GM12878 (cell line): ENCODE data around the gene MILR1. TPM values are rescaled to one million over a fixed set of nuclear protein-coding genes. Genes with fewer than 3 reads are reported as not detected.
A peak's percentile ranks its signal among the peaks of the same experiment; 100 is the strongest.

Experiments used
- EP300 ChIP-seq, 2 experiments: fragments of 150-350 bp in 1 of 2; IDR thresholded peaks; 2 replicates each; pipeline ENCODE4 v1.6.1; 2011 to 2012; ENCODE audit warnings: low read depth in 2 of 2, low read length in 2 of 2, borderline replicate concordance in 1 of 2, improper control_type of control experiment in 1 of 2, inconsistent platforms in 1 of 2; ENCODE audit not compliant: control insufficient read depth in 1 of 2
- ETV6 ChIP-seq, 2 experiments: fragments of 450-650 bp in 1 of 2; IDR thresholded peaks in 1 of 2; conservative IDR thresholded peaks in 1 of 2; 2 replicates each; pipeline ENCODE4 v1.6.1; 2014; ENCODE audit warnings: antibody characterized with exemption in 1 of 2, borderline replicate concordance in 1 of 2, low read depth in 1 of 2, mild to moderate bottlenecking in 1 of 2, moderate library complexity in 1 of 2
- NFYB ChIP-seq: IDR thresholded peaks from 2 replicates; pipeline ENCODE4 v1.6.1; 2011; ENCODE audit warnings: low read depth, mild to moderate bottlenecking, low read length, improper control_type of control experiment, moderate library complexity; ENCODE audit not compliant: insufficient read depth
- PAX5 ChIP-seq: IDR thresholded peaks from 2 replicates; pipeline ENCODE4 v1.6.1; 2011; ENCODE audit warnings: low read depth, low read length, borderline replicate concordance
- POLR2AphosphoS5 ChIP-seq: IDR thresholded peaks from 2 replicates; pipeline ENCODE4 v1.6.1; 2011; ENCODE audit warnings: mild to moderate bottlenecking, low read length, inconsistent platforms
- POU2F2 ChIP-seq: IDR thresholded peaks from 3 replicates; pipeline ENCODE4 v1.6.1; 2011; ENCODE audit warnings: low read depth, mild to moderate bottlenecking, low read length, borderline replicate concordance
- RCOR1 ChIP-seq: conservative IDR thresholded peaks from 2 replicates; pipeline ENCODE4 v1.6.1; 2012; ENCODE audit warnings: low read depth, low read length, improper control_type of control experiment
- SPI1 ChIP-seq: IDR thresholded peaks from 2 replicates; pipeline ENCODE4 v1.6.1; 2011; ENCODE audit warnings: low read depth, mild to moderate bottlenecking, low read length, moderate library complexity, borderline replicate concordance; ENCODE audit not compliant: insufficient read depth
- SREBF2 ChIP-seq: IDR thresholded peaks from 2 replicates; pipeline ENCODE4 v1.6.1; 2012; ENCODE audit warnings: mild to moderate bottlenecking, low read length
- SUZ12 ChIP-seq: fragments of 200-600 bp; sonication (generic); IDR thresholded peaks from one replicate; pipeline ENCODE4 v1.6.1; 2018; ENCODE audit warnings: antibody characterized with exemption, mild to moderate bottlenecking; ENCODE audit not compliant: unreplicated experiment
- TCF3 ChIP-seq: IDR thresholded peaks from 2 replicates; pipeline ENCODE4 v1.6.1; 2012; ENCODE audit warnings: low read depth, mild to moderate bottlenecking, low read length, borderline replicate concordance; ENCODE audit not compliant: insufficient read depth
- YY1 ChIP-seq: IDR thresholded peaks from 2 replicates; pipeline ENCODE4 v1.6.1; 2011; ENCODE audit warnings: low read depth, mild to moderate bottlenecking, low read length
- polyA plus RNA-seq, 11 experiments: library from polyadenylated mRNA; depleted of rRNA in 4 of 11; unstranded in 6 of 11; stranded (reverse) in 5 of 11; fragments of >200 nt; fragmentation: Nextera tagmentation in 4 of 11; fragmentation: Illumina TruSeq in 1 of 11; extraction: Ambion mirVana in 4 of 11; extraction: Trizol in 1 of 11; gene quantifications; 1 replicate in 1 of 11; 2 replicates in 10 of 11; pipeline versions ENCODE4 v1.2.1 to v1.2.3, GENCODE V29; 2011 to 2016; ENCODE audit warnings: inconsistent platforms in 2 of 11, missing spikeins in 2 of 11, low read depth in 1 of 11
- total RNA-seq, 4 experiments: library from RNA; depleted of rRNA in 3 of 4; stranded (reverse); fragments of >200 nt in 3 of 4; fragmentation: Illumina TruSeq in 1 of 4; extraction: Trizol in 1 of 4; gene quantifications; 2 replicates each; pipeline versions ENCODE4 v1.2.1 to v1.2.3, GENCODE V29; 2013 to 2021
- TF ChIP-seq, protein P1 (sequence below): IDR thresholded peaks from 2 replicates; pipeline ENCODE4 v1.6.1; 2012; ENCODE audit warnings: low read depth, low read length, improper control_type of control experiment
- TF ChIP-seq, protein P2 (sequence below): IDR thresholded peaks from 2 replicates; pipeline ENCODE4 v1.6.1; 2011; ENCODE audit warnings: low read depth, low read length, improper control_type of control experiment, borderline replicate concordance
- TF ChIP-seq, protein P3 (sequence below): fragments of 450-650 bp; IDR thresholded peaks from 2 replicates; pipeline ENCODE4 v1.6.1; 2017; ENCODE audit warnings: low read depth, mild to moderate bottlenecking, moderate library complexity
- TF ChIP-seq, protein P4 (sequence below): fragments of 450-650 bp; IDR thresholded peaks from 2 replicates; pipeline ENCODE4 v1.6.1; 2016; ENCODE audit warnings: mild to moderate bottlenecking, moderate library complexity, borderline replicate concordance
- TF ChIP-seq, protein P5 (sequence below): IDR thresholded peaks from 2 replicates; pipeline ENCODE4 v1.6.1; 2011; ENCODE audit warnings: mild to moderate bottlenecking, low read depth, low read length, moderate library complexity; ENCODE audit not compliant: insufficient replicate concordance

Gene MILR1
- total and polyA plus RNA-seq, 10 of the 15 experiments (the other 5 are each of a cell fraction or from before 2014, with no cell fraction given): 2.0 to 47.2 (median 17.2) TPM

DNA sequence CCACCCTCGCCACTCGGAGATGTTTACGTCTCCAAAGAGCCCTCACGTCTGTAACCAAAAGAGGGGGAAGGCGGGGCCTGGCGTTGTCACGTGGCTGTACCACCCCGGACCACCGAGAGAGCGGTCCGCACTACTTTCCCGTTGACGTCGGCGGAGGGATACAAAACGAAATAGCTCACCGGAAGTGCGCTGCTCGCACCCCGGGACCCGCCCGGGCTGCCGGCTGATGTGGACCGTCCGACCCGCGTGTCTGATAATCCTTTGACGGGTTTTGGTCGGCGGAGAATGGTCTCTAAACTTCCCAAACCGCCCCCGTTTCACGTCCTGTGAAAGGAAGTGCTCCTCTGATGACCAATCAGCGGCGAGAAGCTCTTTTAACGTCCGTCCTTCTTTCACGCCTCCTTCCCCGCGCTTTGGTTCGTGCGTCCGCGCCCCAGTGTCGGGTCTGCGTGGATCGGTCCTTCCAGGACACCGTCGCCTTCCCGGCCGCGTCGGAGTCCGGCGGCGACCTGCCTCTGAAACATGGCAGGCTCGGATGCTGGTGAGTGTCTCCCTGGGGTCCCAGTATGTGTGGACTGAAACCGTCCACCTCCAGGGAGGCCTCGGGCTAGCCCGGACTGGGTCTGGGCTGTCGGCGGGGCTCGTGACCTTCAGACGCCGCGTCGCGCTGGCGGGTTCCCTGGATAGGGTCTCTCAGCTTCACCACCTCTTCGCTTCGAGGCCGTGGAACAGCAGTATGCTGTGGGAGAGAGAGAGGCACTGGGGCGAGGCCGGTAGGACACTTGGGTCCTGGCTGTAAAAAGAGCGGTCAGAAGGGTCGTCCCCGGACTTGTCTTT lies 57.9 kb downstream of the MILR1 start, which contains the start of gene CEP95 (continued):
- TF ChIP-seq POU2F2 (peak; percentile 80; the same call in 1 of the 3 replicates), ETV6 (conservative IDR thresholded peaks at IDR 0.05 in 1 of 2, IDR thresholded peaks at IDR 0.05 in 1 of 2; ENCODE audit: borderline replicate concordance in 1 of 2, low read depth in 1 of 2) (peak in 1 of 2 experiments; percentile 84; a peak in 2 of 4 replicates), SREBF2 (no peak), EP300 (IDR thresholded peaks at IDR 0.05; ENCODE audit: borderline replicate concordance in 1 of 2, control insufficient read depth in 1 of 2, low read depth in 2 of 2, low read length in 2 of 2) (0 out of 4 replicates have a peak, but pooled peaks have one; percentile 9 to 20), POLR2AphosphoS5 (peak; percentile 50), TCF3 (0 out of 2 replicates have a peak, but pooled peaks have one; percentile 60), PAX5 (0 out of 2 replicates have a peak, but pooled peaks have one; percentile 10), SUZ12 (no peak), NFYB (peak; percentile 52; the same call in 1 of the 2 replicates), SPI1 (peak; percentile 63; the same call in 1 of the 2 replicates), YY1 (peak; percentile 81; the same call in 1 of the 2 replicates), RCOR1 (no peak)
- TF ChIP-seq, protein P1, sequence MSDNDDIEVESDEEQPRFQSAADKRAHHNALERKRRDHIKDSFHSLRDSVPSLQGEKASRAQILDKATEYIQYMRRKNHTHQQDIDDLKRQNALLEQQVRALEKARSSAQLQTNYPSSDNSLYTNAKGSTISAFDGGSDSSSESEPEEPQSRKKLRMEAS: peak; percentile 61
- TF ChIP-seq, protein P2, sequence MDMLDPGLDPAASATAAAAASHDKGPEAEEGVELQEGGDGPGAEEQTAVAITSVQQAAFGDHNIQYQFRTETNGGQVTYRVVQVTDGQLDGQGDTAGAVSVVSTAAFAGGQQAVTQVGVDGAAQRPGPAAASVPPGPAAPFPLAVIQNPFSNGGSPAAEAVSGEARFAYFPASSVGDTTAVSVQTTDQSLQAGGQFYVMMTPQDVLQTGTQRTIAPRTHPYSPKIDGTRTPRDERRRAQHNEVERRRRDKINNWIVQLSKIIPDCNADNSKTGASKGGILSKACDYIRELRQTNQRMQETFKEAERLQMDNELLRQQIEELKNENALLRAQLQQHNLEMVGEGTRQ: peak; percentile 62
- TF ChIP-seq, protein P3, sequence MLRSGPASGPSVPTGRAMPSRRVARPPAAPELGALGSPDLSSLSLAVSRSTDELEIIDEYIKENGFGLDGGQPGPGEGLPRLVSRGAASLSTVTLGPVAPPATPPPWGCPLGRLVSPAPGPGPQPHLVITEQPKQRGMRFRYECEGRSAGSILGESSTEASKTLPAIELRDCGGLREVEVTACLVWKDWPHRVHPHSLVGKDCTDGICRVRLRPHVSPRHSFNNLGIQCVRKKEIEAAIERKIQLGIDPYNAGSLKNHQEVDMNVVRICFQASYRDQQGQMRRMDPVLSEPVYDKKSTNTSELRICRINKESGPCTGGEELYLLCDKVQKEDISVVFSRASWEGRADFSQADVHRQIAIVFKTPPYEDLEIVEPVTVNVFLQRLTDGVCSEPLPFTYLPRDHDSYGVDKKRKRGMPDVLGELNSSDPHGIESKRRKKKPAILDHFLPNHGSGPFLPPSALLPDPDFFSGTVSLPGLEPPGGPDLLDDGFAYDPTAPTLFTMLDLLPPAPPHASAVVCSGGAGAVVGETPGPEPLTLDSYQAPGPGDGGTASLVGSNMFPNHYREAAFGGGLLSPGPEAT: peak; percentile 80
- TF ChIP-seq, protein P4, sequence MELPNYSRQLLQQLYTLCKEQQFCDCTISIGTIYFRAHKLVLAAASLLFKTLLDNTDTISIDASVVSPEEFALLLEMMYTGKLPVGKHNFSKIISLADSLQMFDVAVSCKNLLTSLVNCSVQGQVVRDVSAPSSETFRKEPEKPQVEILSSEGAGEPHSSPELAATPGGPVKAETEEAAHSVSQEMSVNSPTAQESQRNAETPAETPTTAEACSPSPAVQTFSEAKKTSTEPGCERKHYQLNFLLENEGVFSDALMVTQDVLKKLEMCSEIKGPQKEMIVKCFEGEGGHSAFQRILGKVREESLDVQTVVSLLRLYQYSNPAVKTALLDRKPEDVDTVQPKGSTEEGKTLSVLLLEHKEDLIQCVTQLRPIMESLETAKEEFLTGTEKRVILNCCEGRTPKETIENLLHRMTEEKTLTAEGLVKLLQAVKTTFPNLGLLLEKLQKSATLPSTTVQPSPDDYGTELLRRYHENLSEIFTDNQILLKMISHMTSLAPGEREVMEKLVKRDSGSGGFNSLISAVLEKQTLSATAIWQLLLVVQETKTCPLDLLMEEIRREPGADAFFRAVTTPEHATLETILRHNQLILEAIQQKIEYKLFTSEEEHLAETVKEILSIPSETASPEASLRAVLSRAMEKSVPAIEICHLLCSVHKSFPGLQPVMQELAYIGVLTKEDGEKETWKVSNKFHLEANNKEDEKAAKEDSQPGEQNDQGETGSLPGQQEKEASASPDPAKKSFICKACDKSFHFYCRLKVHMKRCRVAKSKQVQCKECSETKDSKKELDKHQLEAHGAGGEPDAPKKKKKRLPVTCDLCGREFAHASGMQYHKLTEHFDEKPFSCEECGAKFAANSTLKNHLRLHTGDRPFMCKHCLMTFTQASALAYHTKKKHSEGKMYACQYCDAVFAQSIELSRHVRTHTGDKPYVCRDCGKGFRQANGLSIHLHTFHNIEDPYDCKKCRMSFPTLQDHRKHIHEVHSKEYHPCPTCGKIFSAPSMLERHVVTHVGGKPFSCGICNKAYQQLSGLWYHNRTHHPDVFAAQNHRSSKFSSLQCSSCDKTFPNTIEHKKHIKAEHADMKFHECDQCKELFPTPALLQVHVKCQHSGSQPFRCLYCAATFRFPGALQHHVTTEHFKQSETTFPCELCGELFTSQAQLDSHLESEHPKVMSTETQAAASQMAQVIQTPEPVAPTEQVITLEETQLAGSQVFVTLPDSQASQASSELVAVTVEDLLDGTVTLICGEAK: peak; percentile 90
- TF ChIP-seq, protein P5, sequence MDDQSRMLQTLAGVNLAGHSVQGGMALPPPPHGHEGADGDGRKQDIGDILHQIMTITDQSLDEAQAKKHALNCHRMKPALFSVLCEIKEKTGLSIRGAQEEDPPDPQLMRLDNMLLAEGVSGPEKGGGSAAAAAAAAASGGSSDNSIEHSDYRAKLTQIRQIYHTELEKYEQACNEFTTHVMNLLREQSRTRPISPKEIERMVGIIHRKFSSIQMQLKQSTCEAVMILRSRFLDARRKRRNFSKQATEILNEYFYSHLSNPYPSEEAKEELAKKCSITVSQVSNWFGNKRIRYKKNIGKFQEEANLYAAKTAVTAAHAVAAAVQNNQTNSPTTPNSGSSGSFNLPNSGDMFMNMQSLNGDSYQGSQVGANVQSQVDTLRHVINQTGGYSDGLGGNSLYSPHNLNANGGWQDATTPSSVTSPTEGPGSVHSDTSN: peak; percentile 86
